PFSK-1 (cell line): ENCODE results near the gene TRIM17.

Source experiments
- FOXP2 ChIP-seq: optimal IDR thresholded peaks from 2 replicates; pipeline ENCODE3; 2011; ENCODE audit warnings: borderline replicate concordance, control low read depth, inconsistent platforms; ENCODE audit not compliant: insufficient read depth; ENCODE audit errors: extremely low read length, extremely low read depth
- POLR2AphosphoS5 ChIP-seq: IDR thresholded peaks from 2 replicates; pipeline ENCODE4 v1.6.1; 2012; ENCODE audit warnings: low read depth, mild to moderate bottlenecking, control low read depth, low read length, moderate library complexity
- SIN3A ChIP-seq: IDR thresholded peaks from 2 replicates; pipeline ENCODE4 v1.6.1; 2012; ENCODE audit warnings: mild to moderate bottlenecking, low read length, moderate library complexity, borderline replicate concordance; ENCODE audit not compliant: insufficient read depth
- TAF1 ChIP-seq: IDR thresholded peaks from 2 replicates; pipeline ENCODE4 v1.6.1; 2012; ENCODE audit warnings: low read length, control low read depth, borderline replicate concordance; ENCODE audit not compliant: insufficient read depth
- TF ChIP-seq, protein P1 (sequence below), 2 experiments: IDR thresholded peaks; 2 replicates each; pipeline versions ENCODE4 v1.6.1 to v1.8.0; 2011 to 2012; ENCODE audit warnings: low read depth in 2 of 2, low read length in 2 of 2, control low read depth in 1 of 2, inconsistent platforms in 1 of 2, mild to moderate bottlenecking in 1 of 2, moderate library complexity in 1 of 2; ENCODE audit not compliant: insufficient read depth in 1 of 2

DNA sequence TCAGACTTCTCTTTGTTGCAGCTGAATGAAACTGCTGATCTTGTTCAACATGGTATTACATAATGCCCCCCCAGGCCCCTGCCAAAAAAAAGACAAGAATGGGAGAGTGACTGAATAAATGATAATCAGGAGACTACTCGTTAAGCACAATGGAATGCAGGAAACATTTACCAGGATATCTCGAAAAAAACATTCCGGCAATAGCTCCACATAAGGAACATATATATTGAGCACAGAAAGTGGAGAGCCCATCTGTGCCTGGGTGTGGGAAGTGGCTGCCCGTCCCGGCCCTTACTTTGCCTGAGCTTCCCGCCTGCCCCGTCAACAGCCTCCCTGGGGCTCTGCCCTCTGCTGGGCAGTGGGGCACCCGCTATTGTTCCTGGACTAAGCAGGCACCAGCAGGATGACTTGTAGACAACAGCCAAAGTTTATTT, 23.4 kb downstream of the TRIM17 start:
- no peak for TF ChIP-seq POLR2AphosphoS5
- no peak for TF ChIP-seq SIN3A
- TF ChIP-seq TAF1: no peak
- TF ChIP-seq, protein P1, sequence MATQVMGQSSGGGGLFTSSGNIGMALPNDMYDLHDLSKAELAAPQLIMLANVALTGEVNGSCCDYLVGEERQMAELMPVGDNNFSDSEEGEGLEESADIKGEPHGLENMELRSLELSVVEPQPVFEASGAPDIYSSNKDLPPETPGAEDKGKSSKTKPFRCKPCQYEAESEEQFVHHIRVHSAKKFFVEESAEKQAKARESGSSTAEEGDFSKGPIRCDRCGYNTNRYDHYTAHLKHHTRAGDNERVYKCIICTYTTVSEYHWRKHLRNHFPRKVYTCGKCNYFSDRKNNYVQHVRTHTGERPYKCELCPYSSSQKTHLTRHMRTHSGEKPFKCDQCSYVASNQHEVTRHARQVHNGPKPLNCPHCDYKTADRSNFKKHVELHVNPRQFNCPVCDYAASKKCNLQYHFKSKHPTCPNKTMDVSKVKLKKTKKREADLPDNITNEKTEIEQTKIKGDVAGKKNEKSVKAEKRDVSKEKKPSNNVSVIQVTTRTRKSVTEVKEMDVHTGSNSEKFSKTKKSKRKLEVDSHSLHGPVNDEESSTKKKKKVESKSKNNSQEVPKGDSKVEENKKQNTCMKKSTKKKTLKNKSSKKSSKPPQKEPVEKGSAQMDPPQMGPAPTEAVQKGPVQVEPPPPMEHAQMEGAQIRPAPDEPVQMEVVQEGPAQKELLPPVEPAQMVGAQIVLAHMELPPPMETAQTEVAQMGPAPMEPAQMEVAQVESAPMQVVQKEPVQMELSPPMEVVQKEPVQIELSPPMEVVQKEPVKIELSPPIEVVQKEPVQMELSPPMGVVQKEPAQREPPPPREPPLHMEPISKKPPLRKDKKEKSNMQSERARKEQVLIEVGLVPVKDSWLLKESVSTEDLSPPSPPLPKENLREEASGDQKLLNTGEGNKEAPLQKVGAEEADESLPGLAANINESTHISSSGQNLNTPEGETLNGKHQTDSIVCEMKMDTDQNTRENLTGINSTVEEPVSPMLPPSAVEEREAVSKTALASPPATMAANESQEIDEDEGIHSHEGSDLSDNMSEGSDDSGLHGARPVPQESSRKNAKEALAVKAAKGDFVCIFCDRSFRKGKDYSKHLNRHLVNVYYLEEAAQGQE (IDR thresholded peaks at IDR 0.05; ENCODE audit: insufficient read depth in 1 of 2, low read depth in 2 of 2, low read length in 2 of 2): no peak
- no peak for TF ChIP-seq FOXP2
